ENCODE results near the gene NECTIN3.

NECTIN3 gene

DNA sequence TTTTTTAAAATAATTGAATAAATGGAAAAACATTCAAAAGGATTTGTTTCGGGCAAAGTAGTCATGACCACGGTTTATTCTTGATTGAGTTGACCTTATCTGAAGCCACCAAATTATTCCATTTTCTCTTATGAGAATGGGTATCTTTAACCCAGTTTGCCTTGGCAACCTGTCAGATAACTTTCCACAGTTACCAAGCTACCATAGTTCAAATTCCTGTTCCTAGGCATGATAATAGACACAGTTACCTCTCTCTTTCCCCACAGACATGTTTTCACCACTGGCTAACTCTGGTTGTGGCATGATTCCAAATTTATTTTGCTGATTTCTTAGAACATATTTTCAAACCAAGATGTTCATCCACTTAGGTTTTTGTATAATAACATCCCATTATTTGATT lies 84.9 kb downstream of the NECTIN3 start:
- Histone ChIP-seq H3K9me3 (ENCODE audit: insufficient read depth, low read depth, low read length) (no peaks in the 10 kb centered on the region), H4K12ac (ENCODE audit: low read depth, low read length) (no peak overlapping the region), H2BK5ac (ENCODE audit: low read depth, low read length, poor library complexity) (no peak overlapping the region), H2AFZ (ENCODE audit: insufficient read depth, low read length, poor library complexity) (no peak overlapping the region), H3K79me2 (ENCODE audit: control insufficient read depth, insufficient read depth, low read length, poor library complexity) (no peaks in the 10 kb centered on the region), H4K8ac (ENCODE audit: low read depth, low read length) (no peak overlapping the region), H2BK12ac (ENCODE audit: low read length) (no peak overlapping the region), H3K36me3 (ENCODE audit: control insufficient read depth in 1 of 2, insufficient read depth in 2 of 2, low read length in 2 of 2) (peaks cover 6% of the 10 kb centered on the region in 2 experiments), H2BK120ac (ENCODE audit: insufficient read depth, low read length, poor library complexity) (no peak overlapping the region), H3K4me1 (ENCODE audit: control insufficient read depth in 1 of 2, insufficient read depth in 2 of 2, low read length in 2 of 2) (no peaks in the 10 kb centered on the region), H3K27me3 (ENCODE audit: insufficient read depth, low read length) (no peaks in the 10 kb centered on the region), H3K4me3 (ENCODE audit: low read depth, low read length) (no peak overlapping the region), H3K18ac (ENCODE audit: low read length) (no peak overlapping the region), H3K14ac (ENCODE audit: low read length) (no peak overlapping the region), H3K4ac (ENCODE audit: low read depth, low read length) (no peak overlapping the region), H4K91ac (ENCODE audit: low read depth, low read length) (no peak overlapping the region), H3K27ac (ENCODE audit: low read depth, low read length) (no peak overlapping the region), H2AK5ac (ENCODE audit: low read length) (no peak overlapping the region), H3K9ac (ENCODE audit: low read length) (no peak overlapping the region), H3K23ac (ENCODE audit: low read length) (no peak overlapping the region), H3K4me2 (ENCODE audit: low read length) (no peak overlapping the region), H3K79me1 (ENCODE audit: low read length) (no peaks in the 10 kb centered on the region)
- DNase-seq: peak; percentile 6 to 74
- no CpG with 5 or more reads among the region's 2 CpGs for WGBS (ENCODE audit: extremely low coverage, insufficient coverage, insufficient read length)

DNA sequence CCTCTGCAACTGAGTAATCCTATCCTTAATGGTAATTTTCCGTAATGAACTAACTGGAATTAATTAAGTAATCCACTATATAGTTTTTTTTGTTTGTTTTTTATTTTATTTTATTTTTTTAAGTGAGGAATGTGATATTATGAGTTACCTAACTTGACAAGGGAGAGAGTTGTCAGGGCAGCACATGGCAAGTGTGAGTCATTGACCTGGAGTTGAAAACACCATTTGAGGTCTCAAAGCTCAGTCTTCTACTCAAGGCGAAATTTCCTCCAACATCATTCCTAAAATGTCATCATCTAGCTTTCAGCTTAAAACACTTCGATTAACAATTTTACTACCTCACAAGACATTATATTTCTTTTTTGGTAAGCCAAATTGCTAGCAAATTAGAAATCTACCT lies 87.8 kb downstream of the NECTIN3 start:
- Histone ChIP-seq H4K91ac (ENCODE audit: low read depth, low read length) (no peak overlapping the region), H3K36me3 (ENCODE audit: control insufficient read depth in 1 of 2, insufficient read depth in 2 of 2, low read length in 2 of 2) (peaks cover 6 to 9% of the 10 kb centered on the region in 2 experiments), H4K12ac (ENCODE audit: low read depth, low read length) (no peak overlapping the region), H3K27ac (ENCODE audit: low read depth, low read length) (no peak overlapping the region), H3K4me3 (ENCODE audit: low read depth, low read length) (no peak overlapping the region), H3K79me2 (ENCODE audit: control insufficient read depth, insufficient read depth, low read length, poor library complexity) (no peaks in the 10 kb centered on the region), H3K18ac (ENCODE audit: low read length) (no peak overlapping the region), H2BK120ac (ENCODE audit: insufficient read depth, low read length, poor library complexity) (no peak overlapping the region), H3K23ac (ENCODE audit: low read length) (no peak overlapping the region), H3K4me2 (ENCODE audit: low read length) (no peak overlapping the region), H2AK5ac (ENCODE audit: low read length) (no peak overlapping the region), H3K14ac (ENCODE audit: low read length) (no peak overlapping the region), H2AFZ (ENCODE audit: insufficient read depth, low read length, poor library complexity) (no peak overlapping the region), H2BK12ac (ENCODE audit: low read length) (no peak overlapping the region), H2BK5ac (ENCODE audit: low read depth, low read length, poor library complexity) (no peak overlapping the region), H3K4ac (ENCODE audit: low read depth, low read length) (no peak overlapping the region), H3K9me3 (ENCODE audit: insufficient read depth, low read depth, low read length) (no peaks in the 10 kb centered on the region), H3K4me1 (ENCODE audit: control insufficient read depth in 1 of 2, insufficient read depth in 2 of 2, low read length in 2 of 2) (no peaks in the 10 kb centered on the region), H4K8ac (ENCODE audit: low read depth, low read length) (no peak overlapping the region), H3K9ac (ENCODE audit: low read length) (no peak overlapping the region), H3K27me3 (ENCODE audit: insufficient read depth, low read length) (no peaks in the 10 kb centered on the region), H3K79me1 (ENCODE audit: low read length) (no peaks in the 10 kb centered on the region)
- 100% methylated on average over 1 of the region's 3 CpGs for WGBS (ENCODE audit: extremely low coverage, insufficient coverage, insufficient read length)
- peak in 1 of 2 donors; percentile 34 for DNase-seq

DNA sequence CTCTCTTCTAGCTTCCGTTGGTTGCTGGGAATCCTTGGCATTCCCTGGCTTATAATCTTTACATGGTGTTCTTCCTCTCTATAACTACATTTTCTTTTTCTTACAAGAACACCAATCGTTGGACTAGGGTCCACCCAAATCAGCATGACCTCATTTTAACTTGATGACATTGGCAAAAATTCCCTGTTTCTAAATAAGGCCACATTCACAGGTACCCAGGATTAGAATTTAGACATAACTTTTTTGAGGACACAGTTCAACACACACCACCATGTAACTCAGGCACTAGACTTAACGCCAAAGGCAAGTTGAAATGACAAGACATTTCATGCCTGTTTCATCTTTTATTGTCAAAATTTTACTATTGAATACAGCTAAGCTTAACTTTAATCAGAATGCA lies 93.0 kb downstream of the NECTIN3 start:
- H3K23ac ChIP-seq (ENCODE audit: low read length): no peak overlapping the region
- H3K4me1 ChIP-seq (ENCODE audit: control insufficient read depth in 1 of 2, insufficient read depth in 2 of 2, low read length in 2 of 2): no peaks in the 10 kb centered on the region
- H3K9me3 ChIP-seq (ENCODE audit: insufficient read depth, low read depth, low read length): no peaks in the 10 kb centered on the region
- H3K27me3 ChIP-seq (ENCODE audit: insufficient read depth, low read length): no peaks in the 10 kb centered on the region
- peaks cover 3 to 8% of the 10 kb centered on the region in 2 experiments for H3K36me3 ChIP-seq (ENCODE audit: control insufficient read depth in 1 of 2, insufficient read depth in 2 of 2, low read length in 2 of 2)
- WGBS (ENCODE audit: extremely low coverage, insufficient coverage, insufficient read length): no CpG with 5 or more reads among the region's 3 CpGs
- no peak overlapping the region for H2BK5ac ChIP-seq (ENCODE audit: low read depth, low read length, poor library complexity)
- H2BK12ac ChIP-seq (ENCODE audit: low read length): no peak overlapping the region
- no peak overlapping the region for H3K4ac ChIP-seq (ENCODE audit: low read depth, low read length)
- H2BK120ac ChIP-seq (ENCODE audit: insufficient read depth, low read length, poor library complexity): no peak overlapping the region
- H3K4me2 ChIP-seq (ENCODE audit: low read length): no peak overlapping the region
- H3K27ac ChIP-seq (ENCODE audit: low read depth, low read length): no peak overlapping the region
- no peaks in the 10 kb centered on the region for H3K79me1 ChIP-seq (ENCODE audit: low read length)
- no peak overlapping the region for H2AK5ac ChIP-seq (ENCODE audit: low read length)
- H3K4me3 ChIP-seq (ENCODE audit: low read depth, low read length): no peak overlapping the region
- no peak overlapping the region for H4K8ac ChIP-seq (ENCODE audit: low read depth, low read length)
- H4K91ac ChIP-seq (ENCODE audit: low read depth, low read length): no peak overlapping the region
- H2AFZ ChIP-seq (ENCODE audit: insufficient read depth, low read length, poor library complexity): no peak overlapping the region
- H3K14ac ChIP-seq (ENCODE audit: low read length): no peak overlapping the region
- no peak overlapping the region for H3K9ac ChIP-seq (ENCODE audit: low read length)
- no peak overlapping the region for H4K12ac ChIP-seq (ENCODE audit: low read depth, low read length)
- no peaks in the 10 kb centered on the region for H3K79me2 ChIP-seq (ENCODE audit: control insufficient read depth, insufficient read depth, low read length, poor library complexity)
- no peak overlapping the region for H3K18ac ChIP-seq (ENCODE audit: low read length)
- DNase-seq: no peak

DNA sequence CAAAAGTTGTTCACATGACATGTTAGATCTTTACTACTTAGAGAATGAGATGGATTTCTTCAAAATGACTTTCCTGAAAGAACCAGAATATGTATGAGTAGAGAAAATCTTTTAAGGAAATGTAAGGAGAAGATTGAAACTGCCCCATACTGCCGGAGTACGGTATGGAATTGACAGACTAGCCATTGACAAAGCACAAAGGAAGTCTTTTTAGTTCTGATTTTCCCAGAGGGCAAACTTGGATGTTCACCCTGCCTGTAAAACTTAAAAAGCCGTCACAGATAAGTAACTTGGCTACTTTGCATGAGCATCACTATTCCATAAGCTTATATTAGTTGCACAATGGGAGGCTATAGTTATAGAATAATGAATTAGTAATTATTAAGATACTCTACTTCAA lies 93.8 kb downstream of the NECTIN3 start:
- WGBS (ENCODE audit: extremely low coverage, insufficient coverage, insufficient read length): no CpG with 5 or more reads among the region's 3 CpGs
- H4K91ac ChIP-seq (ENCODE audit: low read depth, low read length): no peak overlapping the region

More for the DNA sequence above, 93.8 kb downstream of the NECTIN3 start:
- no peak overlapping the region for H3K4ac ChIP-seq (ENCODE audit: low read depth, low read length)
- no peaks in the 10 kb centered on the region for H3K4me1 ChIP-seq (ENCODE audit: control insufficient read depth in 1 of 2, insufficient read depth in 2 of 2, low read length in 2 of 2)
- H2AFZ ChIP-seq (ENCODE audit: insufficient read depth, low read length, poor library complexity): no peak overlapping the region
- no peaks in the 10 kb centered on the region for H3K79me1 ChIP-seq (ENCODE audit: low read length)
- H4K12ac ChIP-seq (ENCODE audit: low read depth, low read length): no peak overlapping the region
- no peaks in the 10 kb centered on the region for H3K27me3 ChIP-seq (ENCODE audit: insufficient read depth, low read length)
- H3K14ac ChIP-seq (ENCODE audit: low read length): no peak overlapping the region
- H3K9me3 ChIP-seq (ENCODE audit: insufficient read depth, low read depth, low read length): no peaks in the 10 kb centered on the region
- no peak overlapping the region for H3K4me2 ChIP-seq (ENCODE audit: low read length)
- H3K23ac ChIP-seq (ENCODE audit: low read length): no peak overlapping the region
- no peak overlapping the region for H2BK5ac ChIP-seq (ENCODE audit: low read depth, low read length, poor library complexity)
- no peak overlapping the region for H3K4me3 ChIP-seq (ENCODE audit: low read depth, low read length)
- H3K27ac ChIP-seq (ENCODE audit: low read depth, low read length): no peak overlapping the region
- peaks cover 3 to 8% of the 10 kb centered on the region in 2 experiments for H3K36me3 ChIP-seq (ENCODE audit: control insufficient read depth in 1 of 2, insufficient read depth in 2 of 2, low read length in 2 of 2)
- H2BK120ac ChIP-seq (ENCODE audit: insufficient read depth, low read length, poor library complexity): no peak overlapping the region
- no peak overlapping the region for H2AK5ac ChIP-seq (ENCODE audit: low read length)
- no peak overlapping the region for H4K8ac ChIP-seq (ENCODE audit: low read depth, low read length)
- DNase-seq: no peak
- no peak overlapping the region for H3K18ac ChIP-seq (ENCODE audit: low read length)
- H3K79me2 ChIP-seq (ENCODE audit: control insufficient read depth, insufficient read depth, low read length, poor library complexity): no peaks in the 10 kb centered on the region
- H3K9ac ChIP-seq (ENCODE audit: low read length): no peak overlapping the region
- H2BK12ac ChIP-seq (ENCODE audit: low read length): no peak overlapping the region
